GM21529 (cell line): ENCODE measurements around the gene RPL38.

Experiments
- ATAC-seq: cut with Tn5 transposase; IDR thresholded peaks from one replicate; pipeline ENCODE4 v1.9.1; 2021; ENCODE audit not compliant: unreplicated experiment

The RPL38 gene

GRCh38 chr17:74224959-74225725, 21.7 kb downstream of the RPL38 start:
- no peak for ATAC-seq

- ATAC-seq: no peak
Observed at GRCh38 chr17:74226252-74226651, 22.8 kb downstream of the RPL38 start.

GRCh38 chr17:74227271-74228080, 24.0 kb downstream of the RPL38 start:
- no peak for ATAC-seq

DNA sequence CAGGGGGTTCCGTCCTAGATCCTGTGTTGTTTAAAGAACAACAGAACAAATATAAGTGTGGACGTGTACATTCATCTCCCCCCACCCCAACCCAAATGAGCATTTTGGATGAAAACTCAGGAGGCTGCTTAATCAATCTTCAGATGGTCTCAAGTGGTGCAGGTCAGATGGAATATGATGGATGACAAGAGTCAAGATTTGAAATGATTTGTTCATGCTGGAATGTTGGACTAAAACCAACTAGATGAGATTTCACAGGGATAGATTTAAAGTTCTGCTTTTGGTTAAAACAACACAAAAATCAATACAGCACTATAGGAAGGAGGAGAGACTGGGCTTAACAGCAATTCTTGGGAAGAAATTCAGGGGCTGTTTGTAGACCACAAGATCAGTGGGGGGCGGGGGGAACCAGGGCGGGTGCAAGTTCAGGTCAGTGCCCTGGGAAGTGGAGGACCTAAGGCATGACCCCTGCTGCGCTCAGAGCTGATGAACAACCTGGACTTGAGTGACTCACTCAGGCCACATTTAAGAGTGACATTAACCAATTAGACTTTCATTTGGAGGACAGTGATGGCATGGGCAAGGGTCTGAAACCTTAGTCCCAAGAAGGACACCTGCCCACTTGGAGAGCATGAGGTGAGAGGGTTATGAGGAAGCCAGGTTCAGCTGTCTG, 25.0 kb downstream of the RPL38 start:
- ATAC-seq: no peak

GRCh38 chr17:74230896-74231295, 27.4 kb downstream of the RPL38 start:
- no peak for ATAC-seq

- ATAC-seq: no peak
Observed at GRCh38 chr17:74231928-74232907, 28.7 kb downstream of the RPL38 start.

DNA sequence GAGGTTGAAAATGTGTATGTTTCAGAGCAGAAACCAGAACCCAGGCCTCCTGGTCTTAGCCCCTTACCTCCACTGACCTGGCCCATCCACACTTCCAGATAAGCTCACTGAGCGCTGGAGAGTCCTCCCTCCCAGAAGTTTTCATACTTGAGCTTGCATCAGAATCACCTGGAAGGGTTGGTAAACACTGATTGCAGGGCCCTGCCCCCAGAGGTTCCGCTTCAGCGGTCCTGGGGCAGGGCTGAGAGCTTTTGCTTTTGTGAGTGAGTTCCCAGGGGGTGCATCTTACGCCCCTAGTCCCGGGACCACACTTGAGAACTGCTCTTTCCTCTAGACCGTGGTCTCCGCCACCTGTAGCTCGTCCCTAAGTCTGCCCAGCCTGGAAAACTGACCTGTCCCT, 30.5 kb downstream of the RPL38 start:
- ATAC-seq: no peak

GRCh38 chr17:74234486-74234885, 31.0 kb downstream of the RPL38 start:
- no peak for ATAC-seq

DNA sequence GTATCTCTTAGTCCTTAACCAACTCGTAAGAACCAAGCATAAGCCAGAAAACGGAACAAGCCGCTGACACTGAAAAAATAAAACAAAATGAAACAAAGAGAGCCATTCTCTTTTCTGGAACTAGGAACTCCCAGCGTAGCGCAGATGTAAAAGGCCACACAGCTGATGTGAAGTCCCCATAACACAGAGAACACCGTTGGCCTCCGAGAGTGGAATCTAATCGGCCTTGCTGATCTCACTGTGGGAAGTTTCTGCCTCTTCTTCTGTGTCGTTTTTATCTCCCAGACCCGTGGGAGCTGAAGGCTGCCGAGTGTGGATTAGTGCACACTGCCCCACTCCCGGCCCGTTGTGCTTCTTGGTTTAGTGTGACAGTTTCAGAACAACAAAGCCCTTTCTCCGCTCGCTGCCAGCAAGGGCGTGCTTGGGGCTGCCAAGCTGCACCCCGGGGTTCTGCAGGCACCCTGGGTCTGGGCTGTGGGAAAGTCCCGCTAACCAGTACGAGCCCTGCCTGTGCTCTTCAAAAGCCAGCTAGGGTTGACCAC, 31.6 kb downstream of the RPL38 start:
- no peak for ATAC-seq

GRCh38 chr17:74235911-74236371, 32.5 kb downstream of the RPL38 start:
- no peak for ATAC-seq

DNA sequence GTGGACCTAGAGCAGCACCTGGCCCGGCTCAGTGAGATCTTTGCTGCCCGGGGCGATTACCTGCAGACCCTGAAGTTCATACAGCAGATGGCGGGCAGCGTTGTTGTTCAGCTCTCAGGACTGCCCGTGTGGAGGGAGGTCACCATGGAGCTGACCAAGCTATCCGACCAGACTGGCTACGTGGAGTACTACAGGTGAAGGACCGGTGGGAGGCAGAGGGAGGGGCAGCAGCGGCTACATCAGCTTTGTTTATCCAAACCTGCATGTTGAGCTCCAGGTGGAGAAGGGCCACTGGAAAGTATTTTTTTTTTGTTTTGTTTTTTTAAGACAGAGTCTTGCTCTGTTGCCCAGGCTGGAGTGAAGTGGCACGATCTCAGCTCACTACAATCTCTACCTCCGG, 33.8 kb downstream of the RPL38 start:
- no peak for ATAC-seq

- ATAC-seq: no peak
Observed at GRCh38 chr17:74239172-74239571, 35.7 kb downstream of the RPL38 start.

DNA sequence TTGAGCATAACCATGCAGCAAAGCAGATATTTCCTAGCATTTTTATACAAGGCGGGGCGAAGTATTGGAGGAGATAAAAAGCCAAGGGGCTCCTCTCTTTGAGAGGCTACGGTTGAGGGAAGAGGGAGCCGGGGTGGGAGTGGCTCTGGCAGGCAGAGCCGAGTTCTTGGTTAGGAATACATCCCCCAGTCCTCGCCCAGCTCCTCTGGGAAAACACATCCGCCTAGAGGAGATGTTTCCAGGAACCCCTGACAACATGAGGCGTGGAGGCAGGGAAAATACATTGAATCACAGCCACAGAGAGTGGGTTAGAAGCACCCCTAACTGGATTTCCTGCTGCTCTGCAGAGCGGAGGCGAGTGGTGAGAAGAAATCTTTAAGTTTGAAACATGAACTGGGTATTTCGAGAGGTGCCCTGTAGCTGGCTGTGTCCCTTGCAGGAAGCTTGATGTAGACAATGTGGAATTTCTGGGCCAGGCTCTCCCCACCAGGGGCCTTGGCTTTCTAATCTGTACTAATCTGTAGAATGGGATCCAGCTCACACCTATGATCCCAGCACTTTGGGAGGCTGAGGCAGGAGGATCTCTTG, 37.2 kb downstream of the RPL38 start:
- no peak for ATAC-seq

- ATAC-seq: no peak
Observed at GRCh38 chr17:74241431-74241830, 38.0 kb downstream of the RPL38 start.

DNA sequence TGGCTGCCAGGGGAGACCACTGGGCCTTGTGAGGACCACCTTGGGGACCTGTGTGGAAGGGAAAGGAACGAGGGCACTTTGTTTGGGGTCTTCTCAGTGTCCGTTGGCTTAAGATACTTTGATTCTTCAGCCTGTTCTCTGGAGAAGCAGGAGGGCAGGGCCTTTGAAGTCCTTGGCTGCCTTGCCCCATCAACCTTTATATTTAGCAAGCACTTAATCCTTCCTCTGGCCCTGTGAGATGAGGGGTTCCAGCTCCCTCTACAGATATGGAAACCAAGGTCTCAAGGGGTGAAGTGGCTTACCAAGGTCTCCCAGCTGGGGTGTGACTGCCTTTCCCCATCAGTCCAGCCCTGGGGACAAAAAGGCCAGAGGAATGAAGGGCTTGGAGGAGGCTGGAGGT, 38.4 kb downstream of the RPL38 start:
- ATAC-seq: no peak

DNA sequence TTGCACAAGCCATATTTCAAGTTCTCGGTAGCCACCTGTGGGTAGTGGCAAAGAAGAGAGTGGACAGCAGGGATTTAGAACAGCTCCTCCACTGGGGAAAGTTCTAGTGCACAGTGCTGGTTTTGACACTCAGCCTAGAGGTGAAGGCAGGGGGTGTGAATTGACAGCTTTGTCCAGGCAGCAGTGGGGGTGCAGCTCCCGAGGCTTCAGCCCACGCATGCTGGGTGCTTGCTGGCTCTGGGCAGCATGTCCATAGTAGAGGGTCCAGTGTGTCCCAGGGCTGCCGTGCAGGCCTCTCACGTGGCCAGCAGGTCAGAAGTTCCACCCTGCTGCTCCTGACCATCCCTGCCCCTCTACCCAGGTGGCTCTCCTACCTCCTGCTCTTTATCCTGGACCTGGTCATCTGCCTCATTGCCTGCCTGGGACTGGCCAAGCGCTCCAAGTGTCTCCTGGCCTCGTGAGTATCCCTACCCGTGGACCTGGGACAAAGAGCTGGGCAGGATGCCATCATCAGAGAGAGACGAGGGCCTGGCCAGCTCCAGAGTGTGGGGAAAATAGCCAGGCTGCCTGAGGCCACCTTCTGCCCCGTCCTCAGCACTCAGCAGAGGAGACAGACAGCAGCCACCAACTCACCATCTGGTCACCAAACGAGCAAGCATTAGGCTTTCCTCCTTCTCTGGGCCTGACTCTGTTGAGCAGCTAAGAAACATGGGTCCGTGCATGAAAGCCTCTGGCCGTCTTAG, 39.7 kb downstream of the RPL38 start:
- ATAC-seq: no peak

- ATAC-seq: no peak
Observed at GRCh38 chr17:74244128-74244527, 40.6 kb downstream of the RPL38 start.

DNA sequence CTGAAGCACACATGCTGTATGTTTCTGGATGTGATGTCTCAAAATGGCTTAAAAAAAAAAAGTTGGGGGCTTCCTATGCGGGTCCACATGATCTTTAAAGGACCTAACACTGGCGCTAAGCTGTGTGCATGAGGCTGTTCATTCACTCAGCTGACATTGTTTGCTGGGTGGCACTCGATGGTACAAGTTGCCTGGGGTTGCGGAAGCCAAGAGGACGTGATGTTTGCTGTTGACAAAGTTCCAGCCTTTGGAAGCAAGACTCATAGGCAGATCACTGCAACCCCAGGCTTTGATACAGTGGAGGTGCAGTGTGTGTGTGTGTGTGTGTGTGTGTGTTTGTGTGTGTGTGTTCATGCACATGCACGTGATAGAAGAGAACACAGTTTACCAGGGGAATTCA, 41.1 kb downstream of the RPL38 start:
- ATAC-seq: no peak

DNA sequence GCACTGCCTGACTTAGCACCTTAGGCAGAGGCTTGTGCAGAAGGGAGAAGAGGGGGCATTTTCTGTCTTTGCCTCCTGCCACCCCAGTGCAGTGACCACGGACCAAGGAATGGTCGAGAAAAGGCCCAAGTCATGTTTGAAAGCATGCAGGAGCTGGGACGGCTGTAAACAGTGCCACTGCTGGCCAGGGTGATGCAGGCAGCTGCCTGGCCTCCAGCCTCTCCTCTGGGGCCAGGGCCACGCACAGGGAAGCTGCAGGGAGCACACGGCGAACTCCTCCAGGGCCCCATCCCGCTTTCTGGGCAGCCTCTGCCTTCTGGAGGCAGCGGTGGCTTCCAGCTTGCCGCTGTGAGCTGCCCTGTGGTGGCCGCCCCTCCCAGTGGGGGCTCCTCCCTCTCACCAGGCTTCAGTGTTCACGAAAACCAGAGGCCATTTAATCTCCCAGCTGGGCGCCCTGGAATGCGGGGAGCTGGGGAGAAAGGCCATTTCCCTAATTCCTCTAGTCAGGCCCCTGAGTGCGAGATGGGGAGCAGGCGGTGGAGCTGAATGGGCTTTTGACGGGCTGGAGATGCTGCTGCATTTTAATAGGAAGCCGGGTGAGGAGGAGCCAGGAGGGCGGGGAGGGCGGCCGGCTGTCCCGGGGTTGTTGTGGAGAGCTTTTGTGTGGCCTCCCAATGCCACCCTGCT, 41.8 kb downstream of the RPL38 start:
- ATAC-seq: no peak
